ENCODE measurements around the gene UPP2. TPM values are rescaled to one million over a fixed set of nuclear protein-coding genes. Genes with fewer than 3 reads are reported as not detected.
A peak's percentile ranks its signal among the peaks of the same experiment; 100 is the strongest.

Gene UPP2
- total and polyA plus RNA-seq, 2 of the 13 experiments (the other 11 are each of a cell fraction or from before 2014, with no cell fraction given): 0.07 to 0.28 TPM

DNA sequence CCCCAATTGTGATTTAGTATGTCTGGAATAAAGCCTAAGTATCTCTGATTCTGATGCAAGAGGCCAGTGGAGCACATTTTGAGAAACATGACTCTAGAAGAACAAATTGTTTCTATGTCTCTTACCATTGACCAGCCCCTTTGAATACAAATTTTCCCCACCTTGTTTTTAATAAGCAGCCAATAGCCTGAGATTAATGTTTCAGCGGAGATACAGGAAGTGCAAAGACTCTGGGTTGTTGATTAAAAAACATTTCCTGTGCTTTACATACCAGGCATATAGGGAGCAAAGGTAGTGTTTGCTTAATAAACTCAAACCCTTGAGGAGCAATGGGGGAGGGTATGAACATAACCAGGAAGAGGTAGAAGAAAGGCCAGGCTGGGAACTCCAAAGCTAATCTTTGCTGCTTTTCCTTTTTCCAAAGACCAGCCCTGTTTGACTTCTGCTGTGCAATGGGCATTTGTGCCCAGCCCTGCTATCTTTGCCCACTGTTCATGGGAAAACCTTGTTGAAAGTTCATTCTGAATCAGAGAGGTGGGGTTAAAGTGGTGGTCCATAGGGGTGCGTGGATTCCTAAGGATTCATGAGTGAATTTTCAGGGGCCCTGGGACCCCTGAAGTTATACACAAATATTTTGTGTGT is 29.3 kb downstream of the UPP2 start (continued):
- TF ChIP-seq, protein P1, sequence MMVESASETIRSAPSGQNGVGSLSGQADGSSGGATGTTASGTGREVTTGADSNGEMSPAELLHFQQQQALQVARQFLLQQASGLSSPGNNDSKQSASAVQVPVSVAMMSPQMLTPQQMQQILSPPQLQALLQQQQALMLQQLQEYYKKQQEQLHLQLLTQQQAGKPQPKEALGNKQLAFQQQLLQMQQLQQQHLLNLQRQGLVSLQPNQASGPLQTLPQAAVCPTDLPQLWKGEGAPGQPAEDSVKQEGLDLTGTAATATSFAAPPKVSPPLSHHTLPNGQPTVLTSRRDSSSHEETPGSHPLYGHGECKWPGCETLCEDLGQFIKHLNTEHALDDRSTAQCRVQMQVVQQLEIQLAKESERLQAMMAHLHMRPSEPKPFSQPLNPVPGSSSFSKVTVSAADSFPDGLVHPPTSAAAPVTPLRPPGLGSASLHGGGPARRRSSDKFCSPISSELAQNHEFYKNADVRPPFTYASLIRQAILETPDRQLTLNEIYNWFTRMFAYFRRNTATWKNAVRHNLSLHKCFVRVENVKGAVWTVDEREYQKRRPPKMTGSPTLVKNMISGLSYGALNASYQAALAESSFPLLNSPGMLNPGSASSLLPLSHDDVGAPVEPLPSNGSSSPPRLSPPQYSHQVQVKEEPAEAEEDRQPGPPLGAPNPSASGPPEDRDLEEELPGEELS (CRISPR knock-in tag; IDR thresholded peaks at IDR 0.05): peak; percentile 97
- TF ChIP-seq JUN (CRISPR knock-in tag; IDR thresholded peaks at IDR 0.05): no peak
- TF ChIP-seq ZNF546 (CRISPR knock-in tag; conservative IDR thresholded peaks at IDR 0.05): 0 out of 2 replicates have a peak, but pooled peaks have one; percentile 11
- no peak for TF ChIP-seq NFATC3 (CRISPR knock-in tag; IDR thresholded peaks at IDR 0.05)
- TF ChIP-seq ZNF234 (CRISPR knock-in tag; conservative IDR thresholded peaks at IDR 0.05): no peak
- TF ChIP-seq, protein P2, sequence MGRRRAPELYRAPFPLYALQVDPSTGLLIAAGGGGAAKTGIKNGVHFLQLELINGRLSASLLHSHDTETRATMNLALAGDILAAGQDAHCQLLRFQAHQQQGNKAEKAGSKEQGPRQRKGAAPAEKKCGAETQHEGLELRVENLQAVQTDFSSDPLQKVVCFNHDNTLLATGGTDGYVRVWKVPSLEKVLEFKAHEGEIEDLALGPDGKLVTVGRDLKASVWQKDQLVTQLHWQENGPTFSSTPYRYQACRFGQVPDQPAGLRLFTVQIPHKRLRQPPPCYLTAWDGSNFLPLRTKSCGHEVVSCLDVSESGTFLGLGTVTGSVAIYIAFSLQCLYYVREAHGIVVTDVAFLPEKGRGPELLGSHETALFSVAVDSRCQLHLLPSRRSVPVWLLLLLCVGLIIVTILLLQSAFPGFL (CRISPR knock-in tag; IDR thresholded peaks at IDR 0.05): no peak
- TF ChIP-seq, protein P3, sequence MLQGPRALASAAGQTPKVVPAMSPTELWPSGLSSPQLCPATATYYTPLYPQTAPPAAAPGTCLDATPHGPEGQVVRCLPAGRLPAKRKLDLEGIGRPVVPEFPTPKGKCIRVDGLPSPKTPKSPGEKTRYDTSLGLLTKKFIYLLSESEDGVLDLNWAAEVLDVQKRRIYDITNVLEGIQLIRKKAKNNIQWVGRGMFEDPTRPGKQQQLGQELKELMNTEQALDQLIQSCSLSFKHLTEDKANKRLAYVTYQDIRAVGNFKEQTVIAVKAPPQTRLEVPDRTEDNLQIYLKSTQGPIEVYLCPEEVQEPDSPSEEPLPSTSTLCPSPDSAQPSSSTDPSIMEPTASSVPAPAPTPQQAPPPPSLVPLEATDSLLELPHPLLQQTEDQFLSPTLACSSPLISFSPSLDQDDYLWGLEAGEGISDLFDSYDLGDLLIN (CRISPR knock-in tag; IDR thresholded peaks at IDR 0.05; ENCODE audit: borderline replicate concordance): no peak
- peak; percentile 65 for TF ChIP-seq POLR2G (IDR thresholded peaks at IDR 0.05; ENCODE audit: low read depth, low read length)
- TF ChIP-seq, protein P4, sequence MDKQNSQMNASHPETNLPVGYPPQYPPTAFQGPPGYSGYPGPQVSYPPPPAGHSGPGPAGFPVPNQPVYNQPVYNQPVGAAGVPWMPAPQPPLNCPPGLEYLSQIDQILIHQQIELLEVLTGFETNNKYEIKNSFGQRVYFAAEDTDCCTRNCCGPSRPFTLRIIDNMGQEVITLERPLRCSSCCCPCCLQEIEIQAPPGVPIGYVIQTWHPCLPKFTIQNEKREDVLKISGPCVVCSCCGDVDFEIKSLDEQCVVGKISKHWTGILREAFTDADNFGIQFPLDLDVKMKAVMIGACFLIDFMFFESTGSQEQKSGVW (CRISPR knock-in tag; IDR thresholded peaks at IDR 0.05; ENCODE audit: borderline replicate concordance): no peak; the same call in 1 of the 2 replicates
- TF ChIP-seq PPARG (CRISPR knock-in tag; conservative IDR thresholded peaks at IDR 0.05): peak; percentile 97
- no peak for TF ChIP-seq ATRX (CRISPR knock-in tag; IDR thresholded peaks at IDR 0.05; ENCODE audit: borderline replicate concordance)
- 0 out of 2 replicates have a peak, but pooled peaks have one; percentile 50 for TF ChIP-seq ZMYM2 (CRISPR knock-in tag; IDR thresholded peaks at IDR 0.05)
- no peak for TF ChIP-seq PLRG1 (conservative IDR thresholded peaks at IDR 0.05)
- TF ChIP-seq, protein P5, sequence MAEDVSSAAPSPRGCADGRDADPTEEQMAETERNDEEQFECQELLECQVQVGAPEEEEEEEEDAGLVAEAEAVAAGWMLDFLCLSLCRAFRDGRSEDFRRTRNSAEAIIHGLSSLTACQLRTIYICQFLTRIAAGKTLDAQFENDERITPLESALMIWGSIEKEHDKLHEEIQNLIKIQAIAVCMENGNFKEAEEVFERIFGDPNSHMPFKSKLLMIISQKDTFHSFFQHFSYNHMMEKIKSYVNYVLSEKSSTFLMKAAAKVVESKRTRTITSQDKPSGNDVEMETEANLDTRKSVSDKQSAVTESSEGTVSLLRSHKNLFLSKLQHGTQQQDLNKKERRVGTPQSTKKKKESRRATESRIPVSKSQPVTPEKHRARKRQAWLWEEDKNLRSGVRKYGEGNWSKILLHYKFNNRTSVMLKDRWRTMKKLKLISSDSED (CRISPR knock-in tag; IDR thresholded peaks at IDR 0.05): no peak
- TF ChIP-seq, protein P6, sequence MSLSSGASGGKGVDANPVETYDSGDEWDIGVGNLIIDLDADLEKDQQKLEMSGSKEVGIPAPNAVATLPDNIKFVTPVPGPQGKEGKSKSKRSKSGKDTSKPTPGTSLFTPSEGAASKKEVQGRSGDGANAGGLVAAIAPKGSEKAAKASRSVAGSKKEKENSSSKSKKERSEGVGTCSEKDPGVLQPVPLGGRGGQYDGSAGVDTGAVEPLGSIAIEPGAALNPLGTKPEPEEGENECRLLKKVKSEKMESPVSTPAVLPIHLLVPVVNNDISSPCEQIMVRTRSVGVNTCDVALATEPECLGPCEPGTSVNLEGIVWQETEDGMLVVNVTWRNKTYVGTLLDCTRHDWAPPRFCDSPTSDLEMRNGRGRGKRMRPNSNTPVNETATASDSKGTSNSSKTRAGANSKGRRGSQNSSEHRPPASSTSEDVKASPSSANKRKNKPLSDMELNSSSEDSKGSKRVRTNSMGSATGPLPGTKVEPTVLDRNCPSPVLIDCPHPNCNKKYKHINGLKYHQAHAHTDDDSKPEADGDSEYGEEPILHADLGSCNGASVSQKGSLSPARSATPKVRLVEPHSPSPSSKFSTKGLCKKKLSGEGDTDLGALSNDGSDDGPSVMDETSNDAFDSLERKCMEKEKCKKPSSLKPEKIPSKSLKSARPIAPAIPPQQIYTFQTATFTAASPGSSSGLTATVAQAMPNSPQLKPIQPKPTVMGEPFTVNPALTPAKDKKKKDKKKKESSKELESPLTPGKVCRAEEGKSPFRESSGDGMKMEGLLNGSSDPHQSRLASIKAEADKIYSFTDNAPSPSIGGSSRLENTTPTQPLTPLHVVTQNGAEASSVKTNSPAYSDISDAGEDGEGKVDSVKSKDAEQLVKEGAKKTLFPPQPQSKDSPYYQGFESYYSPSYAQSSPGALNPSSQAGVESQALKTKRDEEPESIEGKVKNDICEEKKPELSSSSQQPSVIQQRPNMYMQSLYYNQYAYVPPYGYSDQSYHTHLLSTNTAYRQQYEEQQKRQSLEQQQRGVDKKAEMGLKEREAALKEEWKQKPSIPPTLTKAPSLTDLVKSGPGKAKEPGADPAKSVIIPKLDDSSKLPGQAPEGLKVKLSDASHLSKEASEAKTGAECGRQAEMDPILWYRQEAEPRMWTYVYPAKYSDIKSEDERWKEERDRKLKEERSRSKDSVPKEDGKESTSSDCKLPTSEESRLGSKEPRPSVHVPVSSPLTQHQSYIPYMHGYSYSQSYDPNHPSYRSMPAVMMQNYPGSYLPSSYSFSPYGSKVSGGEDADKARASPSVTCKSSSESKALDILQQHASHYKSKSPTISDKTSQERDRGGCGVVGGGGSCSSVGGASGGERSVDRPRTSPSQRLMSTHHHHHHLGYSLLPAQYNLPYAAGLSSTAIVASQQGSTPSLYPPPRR (CRISPR knock-in tag; IDR thresholded peaks at IDR 0.05; ENCODE audit: borderline replicate concordance): peak; percentile 89; the same call in 1 of the 2 replicates
- TF ChIP-seq HMGA1 (CRISPR knock-in tag; conservative IDR thresholded peaks at IDR 0.05): no peak
- peak; percentile 86 for TF ChIP-seq SIX4 (CRISPR knock-in tag; IDR thresholded peaks at IDR 0.05)
